Medulla oblongata (tissue), 1 donor: ENCODE results near the gene UBL4A.

ENCODE experiments used
- DNase-seq: peaks from one replicate; pipeline ENCODE4 v3.0.0-alpha.2; 2015; ENCODE audit errors: extremely low spot score

UBL4A gene

GRCh38 chrX:154486396-154487207 is at the start of gene UBL4A:
Gene UBL4A, minus strand, starts transcription at chrX:154486615. Its CDS starts 31 bp downstream, at chrX:154486584.
- no peak for DNase-seq

GRCh38 chrX:154535892-154536291 is 49.5 kb upstream of the UBL4A start:
- DNase-seq, result no peak

GRCh38 chrX:154534526-154535322 is 48.3 kb upstream of the UBL4A start:
- peak; percentile 87 for DNase-seq

- no peak for DNase-seq
Observed at GRCh38 chrX:154532690-154533089, 46.3 kb upstream of the UBL4A start.

GRCh38 chrX:154531626-154532025 is 45.2 kb upstream of the UBL4A start:
- no peak for DNase-seq

GRCh38 chrX:154530286-154530685 is 43.9 kb upstream of the UBL4A start:
- no peak for DNase-seq

GRCh38 chrX:154529206-154529612 is 42.8 kb upstream of the UBL4A start:
- DNase-seq, result no peak

- peak; percentile 80 for DNase-seq
Observed at GRCh38 chrX:154526901-154527675, 40.7 kb upstream of the UBL4A start.

GRCh38 chrX:154525606-154526490 is 39.4 kb upstream of the UBL4A start:
- DNase-seq, result no peak

GRCh38 chrX:154519389-154519788 is 33.0 kb upstream of the UBL4A start:
- no peak for DNase-seq

- DNase-seq, result no peak
Observed at GRCh38 chrX:154517101-154517781, 30.8 kb upstream of the UBL4A start.

GRCh38 chrX:154516656-154517100 is 30.3 kb upstream of the UBL4A start:
- DNase-seq, result peak; percentile 74

- DNase-seq, result peak; percentile 90
Observed at GRCh38 chrX:154515966-154516655, 29.7 kb upstream of the UBL4A start, which contains the start of gene FAM3A. Gene FAM3A, minus strand, starts transcription at chrX:154516232. Its CDS starts 460 bp downstream, at chrX:154515772.

- no peak for DNase-seq
Observed at GRCh38 chrX:154515090-154515965, 28.9 kb upstream of the UBL4A start.

GRCh38 chrX:154513716-154514115 is 27.3 kb upstream of the UBL4A start:
- DNase-seq, result no peak

- DNase-seq, result no peak
Observed at GRCh38 chrX:154512879-154513553, 26.6 kb upstream of the UBL4A start.

GRCh38 chrX:154511761-154512160 is 25.3 kb upstream of the UBL4A start:
- no peak for DNase-seq

- DNase-seq, result no peak
Observed at GRCh38 chrX:154509455-154509854, 23.0 kb upstream of the UBL4A start.
